ENCODE data around the gene INTS11.
"Not testable (repeated sequence)": the region's sequence is repeated elsewhere in the genome, so short reads cannot be mapped to it uniquely, and the experiment has no call there.

Gene INTS11

DNA sequence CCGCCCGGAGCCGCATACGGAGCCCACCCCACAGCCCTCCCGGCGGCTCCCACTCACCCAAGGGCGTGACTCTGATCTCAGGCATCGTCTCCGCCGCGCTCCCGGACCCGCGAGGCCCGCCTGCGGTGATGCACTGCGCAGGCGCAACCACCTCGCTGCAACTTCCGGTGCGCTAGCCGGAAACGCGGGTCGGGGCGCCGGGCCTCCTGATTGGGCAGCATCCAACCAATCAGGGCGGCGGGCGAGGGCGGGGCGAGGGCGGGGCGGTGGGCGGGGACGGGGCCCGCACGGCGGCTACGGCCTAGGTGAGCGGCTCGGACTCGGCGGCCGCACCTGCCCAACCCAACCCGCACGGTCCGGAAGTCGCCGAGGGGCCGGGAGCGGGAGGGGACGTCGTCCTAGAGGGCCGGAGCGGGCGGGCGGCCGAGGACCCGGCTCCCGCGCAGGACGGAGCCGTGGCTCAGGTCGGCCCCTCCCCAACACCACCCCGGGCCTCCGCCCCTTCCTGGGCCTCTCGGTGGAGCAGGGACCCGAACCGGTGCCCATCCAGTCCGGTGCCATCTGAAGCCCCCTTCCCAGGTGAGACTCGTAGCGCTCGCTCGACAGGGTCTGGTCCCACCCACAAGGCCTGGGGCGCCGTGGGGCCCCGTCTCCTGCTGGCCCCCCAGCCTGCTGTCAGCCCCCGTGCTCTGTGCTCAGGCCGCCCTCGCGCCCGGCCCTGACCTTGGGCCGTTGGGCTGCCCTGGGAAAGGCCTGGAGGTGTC, at the start of gene INTS11, which contains the start of gene CPTP:
Gene INTS11 (minus strand): TSS at position 137 of the 764 bp plus-strand sequence. CDS start 52 bp downstream, at position 85.
Gene CPTP (plus strand): TSS at position 279 of the 764 bp plus-strand sequence. CDS start 2,109 bp downstream, outside the sequence.
- peak; percentile 89 to 96 (median 95) for DNase-seq

GRCh38 chr1:1373815-1374588, 49.5 kb upstream of the INTS11 start:
- DNase-seq, result peak in 1 of 6 experiments; percentile 34

DNA sequence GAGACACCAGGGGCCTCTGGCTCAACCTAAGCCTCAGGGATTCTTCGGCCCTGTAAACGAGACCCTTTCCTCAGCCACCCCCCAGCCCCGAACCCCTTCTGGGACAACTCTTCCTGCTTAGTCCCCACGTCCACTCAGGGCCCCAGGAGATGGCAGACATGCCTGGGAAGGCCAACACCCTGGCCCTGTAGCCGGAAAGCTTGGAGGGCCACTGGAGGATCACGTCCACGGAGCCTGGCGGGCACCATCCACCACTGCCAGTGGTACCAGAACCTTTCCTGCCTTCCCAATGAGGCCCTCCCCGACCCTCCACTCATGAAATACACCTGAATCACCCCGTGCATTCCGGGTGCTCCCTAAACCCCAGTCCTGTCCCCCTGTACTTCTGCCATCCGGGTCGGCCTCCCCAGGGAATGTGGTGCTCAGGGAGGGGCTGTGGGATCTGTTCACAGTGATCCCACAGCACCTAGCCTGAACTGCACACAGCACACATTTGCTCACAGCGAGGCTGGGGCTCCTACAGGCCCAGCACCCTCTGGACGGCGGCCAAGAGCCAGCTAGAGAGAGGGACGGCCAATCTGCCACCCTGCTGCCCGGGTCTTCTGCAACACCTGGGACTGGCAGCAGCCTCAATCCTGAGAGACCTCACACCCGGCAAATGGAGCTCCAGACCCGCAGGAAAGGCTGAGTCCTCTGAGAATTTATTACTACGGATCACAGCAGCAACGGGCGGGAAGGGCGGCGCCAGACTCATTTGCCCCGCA, 48.8 kb upstream of the INTS11 start:
- DNase-seq, result no peak

GRCh38 chr1:1371746-1372711, 47.6 kb upstream of the INTS11 start:
- DNase-seq, result peak; percentile 37 to 83 (median 72)

DNA sequence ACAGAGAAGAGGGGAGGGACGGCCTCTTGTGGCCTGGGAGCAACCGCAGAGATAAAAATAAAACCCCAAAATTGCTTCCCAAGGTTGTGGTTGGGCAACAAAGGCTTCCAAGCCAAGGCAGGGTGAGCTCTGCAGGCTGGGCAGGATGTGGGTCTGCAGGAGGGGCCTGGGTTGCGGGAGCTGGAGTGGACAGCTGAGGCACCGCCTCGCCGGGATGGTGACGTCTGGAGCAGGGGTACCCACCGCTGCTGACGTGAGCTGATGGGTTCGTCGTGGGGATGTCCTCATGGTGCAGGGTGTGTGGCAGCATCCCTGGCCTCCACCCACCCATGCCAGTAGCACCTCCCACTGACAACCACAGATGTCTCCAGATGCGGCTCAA, 46.9 kb upstream of the INTS11 start:
- DNase-seq, result peak; percentile 66 to 85 (median 72)

GRCh38 chr1:1370771-1371300, 46.4 kb upstream of the INTS11 start:
- DNase-seq, result peak in 1 of 6 experiments; percentile 49

GRCh38 chr1:1370094-1370493, 45.6 kb upstream of the INTS11 start:
- not testable (repeated sequence) for DNase-seq

- no peak for DNase-seq
These were observed 42.9 kb upstream of the INTS11 start for GRCh38 chr1:1367315-1367714.

- DNase-seq, result no peak
These were observed 42.2 kb upstream of the INTS11 start for GRCh38 chr1:1366699-1367066.

DNA sequence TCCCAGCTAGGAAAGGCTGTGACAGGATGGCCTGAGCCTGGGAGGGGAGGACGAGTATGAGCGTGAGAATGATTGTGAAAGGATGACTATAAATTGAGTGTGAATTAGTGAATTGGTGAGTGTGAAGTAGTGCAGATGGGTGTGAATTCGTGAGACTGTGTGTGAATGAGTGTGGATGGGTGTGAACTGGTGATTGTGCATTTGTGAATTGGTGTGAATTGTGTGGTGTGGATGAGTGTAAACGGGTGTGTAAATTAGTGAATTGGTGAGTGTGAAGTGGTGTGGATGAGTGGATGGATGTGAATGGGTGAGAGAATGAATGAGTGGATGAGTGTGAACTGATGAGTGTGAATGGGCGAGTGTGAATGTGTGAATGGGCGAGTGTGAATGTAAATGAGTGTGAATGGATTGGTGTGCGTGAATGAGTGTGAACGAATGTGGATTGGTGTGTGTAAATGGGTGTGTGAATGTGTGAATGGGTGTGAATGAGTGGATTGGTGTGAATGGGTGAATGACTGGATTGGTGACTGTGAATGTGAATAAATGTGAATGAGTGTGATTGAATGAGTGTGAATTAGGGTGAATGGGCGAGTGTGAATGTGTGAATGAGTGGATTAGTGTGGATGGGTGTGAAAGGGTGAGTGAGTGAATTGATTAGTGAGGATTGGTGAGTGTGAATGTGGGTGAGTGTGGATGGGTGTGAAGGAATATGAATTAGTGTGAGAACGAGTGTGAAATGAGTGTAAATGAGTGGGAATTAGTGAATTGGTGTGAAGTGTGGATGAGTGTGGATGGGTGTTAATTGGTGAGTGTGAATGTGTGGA, 41.6 kb upstream of the INTS11 start:
- DNase-seq, result no peak

DNA sequence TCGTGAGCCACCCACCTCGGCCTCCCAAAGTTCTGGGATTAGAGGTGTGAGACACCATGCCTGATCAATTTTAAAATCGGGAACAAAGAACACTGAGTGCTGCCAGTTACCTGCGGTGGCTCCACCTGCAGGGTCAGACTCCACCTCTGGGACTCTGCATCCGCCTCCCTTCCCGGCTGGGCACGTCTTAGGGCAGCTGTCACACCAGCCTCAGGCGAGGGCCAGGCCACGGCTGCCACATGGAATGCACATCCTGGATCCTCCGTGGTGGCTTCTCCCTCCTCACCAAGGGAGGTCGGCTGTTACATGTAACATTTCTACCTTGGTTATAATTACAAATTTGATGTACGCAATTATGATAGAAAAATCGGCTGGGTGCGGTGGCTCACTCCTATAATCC, 39.8 kb upstream of the INTS11 start:
- no peak for DNase-seq

DNA sequence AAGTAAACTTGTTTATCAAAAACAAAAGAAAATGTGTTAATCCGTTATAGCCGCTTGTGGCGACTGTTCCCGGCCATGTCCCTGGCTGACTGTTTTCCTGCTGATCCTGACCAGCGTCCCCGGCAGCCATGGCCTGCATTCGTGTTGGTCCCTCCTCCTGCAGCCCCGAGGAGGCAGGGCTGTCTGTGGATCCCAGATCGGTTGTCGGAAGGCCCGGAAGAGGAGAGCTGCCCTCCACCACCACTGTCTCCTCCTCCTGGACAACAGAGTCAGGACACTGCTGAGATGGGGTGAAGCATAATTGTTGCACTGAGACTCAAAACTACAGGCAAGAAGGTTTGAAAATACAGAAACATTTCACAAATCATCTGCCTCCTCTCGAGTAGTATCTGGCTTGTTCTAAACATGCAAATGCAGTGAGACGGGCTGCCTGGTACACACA, 37.5 kb upstream of the INTS11 start:
- DNase-seq, result no peak

DNA sequence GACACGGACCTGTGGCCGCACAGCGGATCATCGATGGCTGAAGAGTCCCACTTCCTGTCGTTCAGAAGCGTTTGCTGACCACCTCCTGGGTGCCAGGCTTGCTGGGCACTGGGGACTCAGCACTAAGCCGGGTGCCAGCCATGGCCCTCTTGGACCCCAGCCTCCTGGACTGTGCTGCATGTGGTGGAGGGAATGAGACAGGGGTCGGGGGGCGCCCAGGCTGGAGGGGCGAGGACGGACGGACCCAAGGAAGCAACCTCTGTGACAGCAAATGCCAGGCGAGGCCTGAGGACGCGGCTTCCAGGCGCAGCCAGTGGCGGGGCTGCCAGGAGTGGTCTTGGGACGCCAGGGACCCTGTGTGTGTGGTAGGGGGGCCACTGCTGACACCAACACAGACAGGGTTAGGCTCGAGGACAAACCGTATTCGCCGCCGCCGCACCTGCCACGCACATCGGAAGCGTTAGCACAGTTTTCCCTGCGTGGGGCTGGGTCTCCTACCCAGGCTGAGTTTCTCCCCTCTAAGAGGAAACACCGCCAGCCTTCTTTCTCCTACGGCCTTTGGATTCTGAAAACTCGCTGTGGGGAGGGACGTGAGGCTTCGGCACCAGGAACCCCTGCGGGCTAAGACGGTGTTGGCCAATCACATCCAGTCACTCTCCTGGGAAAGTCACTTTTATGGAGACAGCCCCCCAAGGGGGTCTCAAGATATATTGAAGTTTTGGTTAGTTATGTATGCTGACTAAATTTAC, 36.9 kb upstream of the INTS11 start:
- DNase-seq, result no peak

DNA sequence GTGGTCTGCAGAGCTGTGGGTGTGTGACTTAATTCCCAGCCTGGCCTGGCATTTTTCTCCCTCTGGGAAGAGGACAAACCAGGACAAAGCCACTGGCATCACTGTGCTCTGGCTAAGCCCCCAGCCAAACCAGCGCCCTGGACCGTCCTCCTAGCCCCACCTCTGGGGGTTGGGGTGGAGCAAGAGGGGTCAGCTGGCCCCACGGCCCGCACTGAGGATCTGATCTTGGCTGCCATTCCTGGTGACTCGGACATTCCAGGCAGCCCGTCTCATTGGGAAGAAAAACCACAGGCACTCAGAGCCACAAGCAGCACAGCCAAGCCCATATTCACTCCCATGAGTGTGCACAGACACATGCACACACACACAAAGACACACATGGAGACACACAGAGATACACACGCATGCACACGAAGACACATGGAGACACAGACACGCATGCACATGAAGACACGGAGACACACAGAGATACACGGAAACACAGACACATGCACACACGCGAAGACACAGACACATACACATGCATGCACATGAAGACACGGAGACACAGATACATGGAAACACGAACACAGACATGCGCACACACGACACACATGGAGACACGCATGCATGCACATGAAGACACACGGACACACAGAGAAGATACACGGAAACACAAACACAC, 36.2 kb upstream of the INTS11 start:
- no peak for DNase-seq

DNA sequence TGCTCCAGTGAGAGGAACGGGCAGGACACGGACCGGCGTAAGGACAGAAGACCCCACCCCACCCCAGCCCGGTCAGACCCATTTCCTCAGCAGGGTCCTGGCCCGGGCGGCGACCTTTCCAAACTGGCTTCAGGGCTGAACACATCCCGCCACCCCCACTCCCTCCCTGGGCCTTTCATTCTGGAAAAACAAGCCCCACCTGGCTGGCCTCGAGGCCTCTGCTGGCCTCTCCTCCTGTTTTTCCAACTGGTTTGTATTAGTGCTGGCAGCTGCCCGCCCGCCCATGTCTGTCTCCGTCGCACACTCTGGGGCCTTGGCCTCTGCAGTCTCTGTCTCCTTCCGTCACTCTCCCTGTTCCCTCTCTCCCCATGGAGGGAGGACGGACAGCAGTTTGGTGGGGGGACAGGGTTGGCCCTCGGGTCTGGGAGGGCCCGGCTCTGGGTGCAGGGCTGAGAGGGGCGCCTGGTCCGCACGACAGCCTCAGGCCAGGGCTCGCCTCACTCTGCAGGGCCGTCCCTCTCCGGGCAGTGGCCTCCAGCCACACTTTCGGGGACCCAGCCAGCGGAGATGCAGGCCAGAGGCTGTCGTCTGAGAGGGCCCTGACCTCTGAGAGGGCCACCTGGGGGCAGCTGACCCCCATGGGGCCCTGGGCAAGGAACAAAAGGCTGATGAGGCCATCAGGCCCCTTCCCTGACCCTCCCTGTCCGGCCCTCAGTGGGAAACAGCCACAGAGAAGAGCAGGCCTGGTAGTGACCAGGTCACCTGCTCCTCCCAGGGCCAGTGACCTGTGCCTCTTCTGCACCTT, 35.4 kb upstream of the INTS11 start:
- DNase-seq, result no peak

GRCh38 chr1:1359308-1359663, 34.8 kb upstream of the INTS11 start:
- peak in 2 of 6 experiments; percentile 21 to 27 for DNase-seq

DNA sequence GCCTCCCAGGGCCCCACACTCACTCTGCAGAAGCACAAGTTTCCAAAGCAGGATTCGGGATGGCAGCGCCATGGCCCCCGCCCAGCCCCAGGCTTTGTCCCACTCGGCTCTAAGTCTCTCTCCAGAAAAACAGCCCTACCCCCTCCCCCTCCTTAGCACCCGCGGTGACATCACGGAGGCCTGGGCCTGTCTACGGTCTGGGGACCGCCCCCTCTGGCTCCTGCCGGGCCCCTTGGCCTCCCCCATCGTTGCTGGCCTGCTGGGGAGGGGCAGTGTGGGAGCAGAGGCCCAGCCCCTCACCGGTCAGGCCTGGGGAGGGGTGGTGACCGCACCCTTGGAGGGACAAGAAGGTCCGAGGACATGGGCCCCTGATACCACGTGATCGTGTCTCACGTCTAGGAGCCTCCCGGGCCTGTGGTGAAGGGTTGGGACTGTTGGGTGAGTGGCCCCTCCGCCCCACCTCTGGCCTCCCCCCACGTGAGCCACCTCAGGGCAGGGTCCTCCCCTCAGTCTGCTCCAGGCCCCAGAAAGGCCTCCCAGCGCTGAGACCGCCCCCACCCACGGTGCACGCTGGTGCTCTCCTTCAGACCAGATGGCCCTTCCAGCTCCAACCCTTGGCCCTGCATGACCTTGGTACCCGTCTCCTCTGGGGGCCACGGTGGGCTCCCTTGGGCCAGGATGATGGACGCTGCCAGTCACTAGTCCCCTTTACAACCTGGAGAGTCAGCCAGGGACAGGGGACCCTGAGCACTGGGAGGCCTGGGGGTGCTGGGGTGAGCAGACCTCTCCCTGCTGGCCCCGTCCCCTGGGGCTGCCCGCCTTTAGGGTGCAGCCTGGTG, 34.2 kb upstream of the INTS11 start, which contains the start of gene MXRA8:
Gene MXRA8 (minus strand): TSS at position 123 of the 839 bp plus-strand sequence. CDS start 51 bp downstream, at position 72.
- no peak for DNase-seq
